ENCODE measurements around the gene VWF. TPM values are rescaled to one million over a fixed set of nuclear protein-coding genes. Genes with fewer than 3 reads are reported as not detected.

The VWF gene
- total and polyA plus RNA-seq, 2 of the 4 experiments (the other 2 are of a cell fraction): under 0.01 to 0.09 TPM

- H3K9ac ChIP-seq (ENCODE audit: low read depth, low read length): no peak overlapping the region
- no peak overlapping the region for H3K27ac ChIP-seq (ENCODE audit: insufficient read depth, low read length)
- no peak overlapping the region for H2BK15ac ChIP-seq (ENCODE audit: low read depth, low read length)
- H3K79me1 ChIP-seq (ENCODE audit: low read depth in 1 of 2, low read length in 2 of 2): no peaks in the 10 kb centered on the region
- in situ Hi-C loops (cut with MboI; ENCODE audit: low sequenced_read_pairs): loop anchor here (5.0 kb wide), 1 partner anchor 45 kb away; no protein-coding TSS in a partner anchor
- H3K27me3 ChIP-seq (ENCODE audit: control insufficient read depth, insufficient read depth, low read length): peaks cover 7% of the 10 kb centered on the region; the same call in 1 of the 2 replicates
- no peak overlapping the region for H4K8ac ChIP-seq (ENCODE audit: low read depth in 2 of 2, low read length in 2 of 2)
- H3K4me1 ChIP-seq (ENCODE audit: control insufficient read depth, insufficient read depth, low read length): no peaks in the 10 kb centered on the region
- POLR2A ChIA-PET (ENCODE audit: unreplicated experiment): no interaction called here
- BruUV-seq (replicated peaks): no TSS peak
- no peak for DNase-seq
- dilution Hi-C loops (cut with HindIII; ENCODE audit: low sequenced_read_pairs, unreplicated experiment): no loop called here
- H3K36me3 ChIP-seq (ENCODE audit: control insufficient read depth, insufficient read depth, low read length): no peaks in the 10 kb centered on the region
- H2BK5ac ChIP-seq (ENCODE audit: low read depth, low read length, poor library complexity, severe bottlenecking): peak overlapping the region; percentile 2
- TF ChIP-seq CTCF (conservative IDR thresholded peaks at IDR 0.05; ENCODE audit: low read depth, low read length): no peak
- TF ChIP-seq NFE2L2 (IDR thresholded peaks at IDR 0.05; ENCODE audit: low read depth, low read length): no peak
- TF ChIP-seq RAD21 (IDR thresholded peaks at IDR 0.05; ENCODE audit: low read length): no peak
- TF ChIP-seq CHD1 (IDR thresholded peaks at IDR 0.05; ENCODE audit: low read depth, low read length): no peak
- TF ChIP-seq USF2 (IDR thresholded peaks at IDR 0.05; ENCODE audit: low read depth, low read length): no peak
- no peak for TF ChIP-seq CEBPB (IDR thresholded peaks at IDR 0.05; ENCODE audit: low read depth, low read length)
- no peak for TF ChIP-seq SMC3 (IDR thresholded peaks at IDR 0.05; ENCODE audit: low read depth, low read length)
- no peak for TF ChIP-seq FOS (IDR thresholded peaks at IDR 0.05; ENCODE audit: low read depth, low read length)
- TF ChIP-seq MAZ (IDR thresholded peaks at IDR 0.05; ENCODE audit: borderline replicate concordance, low read depth, low read length): no peak
- TF ChIP-seq BHLHE40 (IDR thresholded peaks at IDR 0.05; ENCODE audit: low read depth, low read length): no peak
- no peak for TF ChIP-seq POLR2A (IDR thresholded peaks at IDR 0.05; ENCODE audit: low read depth, low read length)
- no peak for TF ChIP-seq ELK1 (IDR thresholded peaks at IDR 0.05; ENCODE audit: borderline replicate concordance, low read depth, low read length)
- no peak for TF ChIP-seq RFX5 (IDR thresholded peaks at IDR 0.05; ENCODE audit: low read depth, low read length)
- H3K14ac ChIP-seq (replicated peaks; ENCODE audit: low read depth, low read length): no peak overlapping the region
- no peak overlapping the region for H3K18ac ChIP-seq (ENCODE audit: low read depth, low read length)
- WGBS, 2 experiments (ENCODE audit: extremely low coverage in 2 of 2, insufficient read length in 1 of 2): 93% methylated on average over 8 of the region's 8 CpGs; no CpG with 5 or more reads in 1 of the 2 experiments
- H3K9me3 ChIP-seq (ENCODE audit: control insufficient read depth, insufficient read depth, low read length): peaks cover 2% of the 10 kb centered on the region
- no peak overlapping the region for H3K56ac ChIP-seq (ENCODE audit: extremely low read depth, insufficient read depth, low read length)
- CTCF ChIA-PET: no interaction called here
- no peak overlapping the region for H2BK20ac ChIP-seq (ENCODE audit: low read depth, low read length)
- no peak overlapping the region for H3K4ac ChIP-seq (ENCODE audit: low read depth, low read length)
- H2BK120ac ChIP-seq (ENCODE audit: low read depth, low read length): no peak overlapping the region
- H4K91ac ChIP-seq (ENCODE audit: insufficient read depth, low read depth, low read length): no peak overlapping the region
- H3K4me2 ChIP-seq (ENCODE audit: low read depth, low read length): no peak overlapping the region
- intact Hi-C loops (cut with micrococcal nuclease): no loop called here
- H3K4me3 ChIP-seq (ENCODE audit: insufficient read depth, low read depth, low read length): no peak overlapping the region
- H2AK5ac ChIP-seq (ENCODE audit: low read depth, low read length): no peak overlapping the region
- H3K9me1 ChIP-seq (ENCODE audit: insufficient read depth, low read length): no peaks in the 10 kb centered on the region
- no peak for ATAC-seq (ENCODE audit: low read depth)
- no peak overlapping the region for H3K23ac ChIP-seq (ENCODE audit: low read depth, low read length)
- no peaks in the 10 kb centered on the region for H4K20me1 ChIP-seq (ENCODE audit: insufficient read depth, low read length)
- H2AFZ ChIP-seq (replicated peaks; ENCODE audit: low read length, poor library complexity): no peak overlapping the region
- H2AK9ac ChIP-seq (replicated peaks; ENCODE audit: low read depth, low read length, poor library complexity): no peak overlapping the region
- H4K5ac ChIP-seq (ENCODE audit: low read depth, low read length): no peak overlapping the region
Observed at GRCh38 chr12:6032726-6033125, 91.7 kb downstream of the VWF start.

All from IMR-90 (cell line).